GM19025 (cell line): ENCODE data around the gene ENPP6.
"Not testable (repeated sequence)": the region's sequence is repeated elsewhere in the genome, so short reads cannot be mapped to it uniquely, and the experiment has no call there.

ENCODE experiments used
- ATAC-seq: cut with Tn5 transposase; IDR thresholded peaks from one replicate; pipeline ENCODE4 v1.9.1; 2021; ENCODE audit warnings: mild to moderate bottlenecking, low read depth, moderate library complexity; ENCODE audit not compliant: unreplicated experiment

ENPP6 gene

DNA sequence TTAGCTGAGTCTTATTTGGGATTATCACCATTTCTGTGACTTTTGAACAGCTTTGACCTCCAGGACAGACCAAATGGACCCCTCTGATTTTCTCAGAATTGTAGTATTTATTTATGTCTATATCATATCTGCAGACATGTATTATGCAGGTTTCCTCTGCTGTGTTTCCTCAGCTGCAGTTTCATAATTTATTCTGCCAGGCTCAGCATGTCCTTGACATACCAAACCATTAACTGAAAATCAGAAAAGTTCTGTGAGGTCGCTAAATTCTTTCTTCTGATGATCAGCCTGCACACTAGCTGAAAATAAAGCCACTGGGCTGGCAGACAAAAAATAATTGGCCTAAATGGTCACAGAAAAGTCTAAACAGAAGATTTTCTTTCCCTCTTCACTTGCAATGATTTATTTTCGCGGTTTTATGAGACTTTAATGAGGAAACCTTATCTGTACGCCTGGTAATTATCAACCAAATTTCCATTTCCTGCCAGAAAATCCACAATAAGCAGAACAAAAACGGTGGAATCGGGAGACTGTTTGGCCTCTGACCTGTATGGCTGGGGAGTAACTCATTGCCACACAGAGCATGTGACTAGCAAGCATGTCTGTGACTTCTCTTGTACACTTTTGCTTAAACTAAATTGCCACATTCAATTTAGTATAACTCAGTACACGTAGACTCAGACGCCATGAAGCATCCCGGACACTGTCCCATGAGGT lies 150.9 kb downstream of the ENPP6 start:
- ATAC-seq, result no peak

DNA sequence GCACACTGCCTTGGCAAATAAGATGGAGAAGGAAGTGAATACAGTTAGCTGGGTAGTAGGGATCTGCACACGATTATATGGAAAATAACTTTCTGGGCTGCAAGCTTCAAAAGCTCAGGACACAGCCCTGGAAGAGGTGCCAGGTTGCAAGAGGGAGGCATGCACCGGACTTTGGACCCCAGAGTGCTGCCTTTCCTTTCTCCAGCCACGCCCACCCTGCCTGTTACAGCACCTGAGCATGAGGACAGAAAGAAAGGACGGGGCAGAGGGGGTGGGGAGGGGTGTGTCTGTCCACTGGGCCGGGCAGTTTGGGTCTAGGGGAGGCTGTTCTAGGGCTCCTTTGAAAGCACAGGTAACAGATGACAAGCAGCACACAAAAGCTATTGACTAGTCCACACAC lies 152.8 kb downstream of the ENPP6 start:
- no peak for ATAC-seq

- no peak for ATAC-seq
These were observed 154.9 kb downstream of the ENPP6 start for GRCh38 chr4:184062769-184063168.

DNA sequence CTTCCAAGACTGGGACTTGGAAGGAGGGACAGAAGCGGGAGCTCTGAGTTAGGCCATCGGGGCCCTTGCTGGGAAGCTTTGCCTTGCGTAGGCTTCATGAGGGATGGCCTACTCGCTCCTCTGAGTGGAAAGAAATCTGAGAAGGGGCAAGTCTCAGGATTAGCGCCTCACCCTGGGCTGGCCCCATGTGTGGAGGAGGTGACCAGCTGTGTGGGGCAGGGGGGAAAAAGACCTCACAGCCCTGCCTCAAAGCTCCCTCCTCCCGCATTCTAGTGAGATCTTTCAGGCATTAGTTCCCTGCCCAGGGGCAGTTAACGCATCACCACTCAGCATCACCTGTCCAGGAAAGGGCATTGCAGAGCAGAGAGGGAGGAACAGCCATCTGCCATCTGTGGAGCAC lies 156.1 kb downstream of the ENPP6 start:
- no peak for ATAC-seq

GRCh38 chr4:184059099-184059498 lies 158.6 kb downstream of the ENPP6 start:
- no peak for ATAC-seq

GRCh38 chr4:184058026-184058425 lies 159.6 kb downstream of the ENPP6 start:
- ATAC-seq, result no peak

DNA sequence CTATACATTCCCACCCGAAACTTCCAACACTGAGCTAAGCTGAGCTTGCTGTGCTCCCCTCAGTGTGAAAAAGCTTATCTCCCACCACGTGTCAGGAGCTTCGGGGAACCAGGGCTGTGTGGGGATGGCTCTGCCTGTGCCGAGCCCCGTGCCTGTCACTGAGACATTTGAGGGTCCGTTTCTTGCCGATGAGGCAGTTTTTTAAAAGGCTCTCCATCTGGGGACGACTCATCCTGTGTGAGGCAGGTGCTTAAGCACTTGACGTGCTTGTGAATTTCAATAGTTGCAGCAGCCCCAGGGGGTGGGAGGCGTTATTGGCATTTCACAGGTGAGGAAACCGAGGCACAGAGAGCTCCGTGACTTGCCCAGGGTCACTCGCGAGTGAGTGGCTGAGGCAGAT lies 160.8 kb downstream of the ENPP6 start:
- no peak for ATAC-seq

- no peak for ATAC-seq
These were observed 164.2 kb downstream of the ENPP6 start for GRCh38 chr4:184053434-184053833.

DNA sequence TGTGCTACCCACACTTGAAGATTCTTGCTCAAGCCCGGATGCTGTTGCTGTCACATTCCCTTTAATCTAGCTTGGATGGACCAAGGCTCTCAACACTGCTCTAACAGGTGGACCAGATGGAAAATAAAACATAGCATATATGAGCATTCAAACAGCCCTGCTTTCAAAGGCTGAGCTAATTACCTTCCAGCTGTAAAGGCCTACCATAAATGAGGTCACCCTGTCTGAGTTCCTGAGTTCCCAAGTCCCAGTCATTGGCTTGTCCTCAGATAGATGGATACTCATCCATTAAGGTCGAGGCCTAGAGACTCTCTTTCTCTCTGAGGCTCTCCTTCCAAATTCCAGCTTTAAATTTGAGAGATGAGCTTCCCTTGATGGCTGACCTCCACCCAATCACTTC lies 165.1 kb downstream of the ENPP6 start:
- no peak for ATAC-seq

DNA sequence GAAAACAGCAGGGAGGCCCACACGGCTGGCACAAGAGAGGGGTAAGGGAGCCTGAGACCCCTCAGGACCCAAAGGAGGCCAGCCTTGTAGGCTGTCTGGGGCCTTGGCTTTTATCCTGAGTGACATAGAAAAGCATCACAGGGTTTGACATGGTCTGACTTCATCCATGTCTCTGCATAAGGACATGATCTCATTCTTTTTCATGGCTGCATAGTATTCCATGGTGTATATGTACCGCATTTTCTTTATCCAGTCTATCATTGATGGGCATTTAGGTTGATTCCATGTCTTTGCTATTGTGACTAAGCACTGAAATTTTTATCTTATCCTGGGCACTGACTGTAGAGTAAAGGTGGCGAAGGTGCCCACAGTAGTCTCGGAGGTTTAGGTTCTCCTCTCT lies 166.4 kb downstream of the ENPP6 start:
- not testable (repeated sequence) for ATAC-seq

DNA sequence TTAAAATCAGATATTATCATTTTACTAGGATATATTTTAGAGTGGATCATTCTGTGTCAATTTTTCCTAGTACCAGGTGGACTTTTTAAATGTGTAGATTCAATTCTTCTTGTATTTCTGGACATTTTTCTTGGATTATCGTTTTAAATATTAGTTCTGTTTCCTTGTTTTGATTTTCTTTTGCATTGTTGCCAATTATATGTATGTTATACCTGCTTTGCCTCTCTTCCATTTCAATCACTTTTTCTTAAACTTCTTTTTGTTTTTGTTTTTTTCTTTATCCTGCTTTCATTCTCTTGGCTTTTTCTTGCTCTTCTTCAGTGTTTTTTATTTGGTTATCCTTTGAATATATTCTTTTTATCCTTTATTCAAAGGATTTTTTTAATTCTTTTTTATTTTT lies 171.5 kb downstream of the ENPP6 start:
- ATAC-seq, result no peak

DNA sequence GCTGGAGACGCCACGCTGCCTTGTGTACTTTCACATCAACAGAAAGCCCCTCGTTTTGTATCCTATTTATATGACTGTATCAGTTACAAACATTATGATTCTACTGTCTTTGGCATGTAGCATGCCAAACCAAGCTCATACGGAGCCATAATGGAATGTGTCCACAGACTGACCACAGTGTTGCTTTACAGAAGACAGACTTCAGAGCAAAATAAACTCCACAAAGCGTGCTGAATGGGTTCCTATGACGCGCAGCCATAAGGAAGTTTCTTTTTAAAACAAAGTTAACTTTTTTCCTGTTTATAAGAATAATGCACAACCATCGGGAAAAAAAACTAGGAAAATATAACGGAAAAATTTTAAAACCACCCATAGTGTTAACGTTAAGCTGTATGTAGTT lies 176.5 kb downstream of the ENPP6 start:
- no peak for ATAC-seq

GRCh38 chr4:184039963-184040383 lies 177.7 kb downstream of the ENPP6 start:
- ATAC-seq, result no peak
